HepG2 (cell line): Measurements from ENCODE around the gene NUDT22. TPM values are rescaled to one million over a fixed set of nuclear protein-coding genes. Genes with fewer than 3 reads are reported as not detected.
"Not testable (repeated sequence)": the region's sequence is repeated elsewhere in the genome, so short reads cannot be mapped to it uniquely, and the experiment has no call there.

Experiments used
- ATAC-seq: fragments of 200-7000 bp; cut with Tn5 transposase; 3 replicates; pipeline ENCODE4 v1.9.1; 2020; ENCODE audit warnings: mild to moderate bottlenecking, moderate library complexity
- BruUV-seq: library from RNA; stranded (reverse); fragments of 400-500 nt; replicated peaks from 2 replicates; lab custom pipeline; 2021; lab: Mats Ljungman, UMichigan
- CTCF ChIA-PET: fragments of 300-600 bp; formaldehyde crosslinking; extraction: SDS; loops from one replicate; lab custom pipeline; 2021; ENCODE audit warnings: low total read pairs, inconsistent platforms, low intra/inter-chr PET ratio; lab: Yijun Ruan, JAX
- POLR2A ChIA-PET: fragments of 350-600 bp; sonication (Branson Sonifier 250); formaldehyde crosslinking; loops from one replicate; lab custom pipeline; 2020; ENCODE audit warnings: antibody characterized with exemption, inconsistent platforms; lab: Yijun Ruan, JAX
- DNase-seq: peaks from one replicate; pipeline ENCODE4 v3.0.0-alpha.2; 2015; ENCODE audit warnings: low spot score
- FAIRE-seq: peaks from 3 replicates; lab custom pipeline; 2011; peaks lifted over from hg19 to GRCh38; lab: Jason Lieb, UNC
- H2AFZ ChIP-seq: one replicate; pipeline ENCODE4 v1.6.1; 2011; ENCODE audit warnings: low read length, inconsistent platforms
- H3K27ac ChIP-seq: fragments of 300-600 bp; 3 replicates; pipeline ENCODE4 v1.8.0; 2011; ENCODE audit warnings: mixed run types, mild to moderate bottlenecking, mixed read lengths, low read length, inconsistent platforms; ENCODE audit not compliant: insufficient read depth; ENCODE audit errors: extremely low read length
- H3K27me3 ChIP-seq, 2 experiments: fragments of 200-600 bp in 1 of 2; 2 replicates in 1 of 2; 3 replicates in 1 of 2; pipeline versions ENCODE4 v1.6.0 to v1.8.0; 2011; ENCODE audit warnings: low read length in 2 of 2, mild to moderate bottlenecking in 2 of 2, moderate library complexity in 2 of 2, inconsistent platforms in 1 of 2; ENCODE audit not compliant: insufficient read depth in 2 of 2, control insufficient read depth in 1 of 2
- H3K36me3 ChIP-seq, 2 experiments: fragments of 200-600 bp in 1 of 2; replicated peaks in 1 of 2; 2 replicates in 1 of 2; 3 replicates in 1 of 2; pipeline versions ENCODE4 v1.5.1 to v1.8.0; 2011; ENCODE audit warnings: low read length in 2 of 2, inconsistent platforms in 1 of 2; ENCODE audit not compliant: insufficient read depth in 2 of 2, control insufficient read depth in 1 of 2
- H3K4me1 ChIP-seq: 2 replicates; pipeline ENCODE4 v1.5.1; 2012; ENCODE audit warnings: low read length, inconsistent platforms; ENCODE audit not compliant: insufficient read depth
- H3K4me2 ChIP-seq: 2 replicates; pipeline ENCODE4 v1.6.0; 2011; ENCODE audit warnings: low read depth, low read length, inconsistent platforms
- H3K4me3 ChIP-seq, 3 experiments: fragments of 200-600 bp in 1 of 3; sonication (generic), shearing (Covaris generic) in 1 of 3; replicated peaks in 1 of 3; 2 replicates each; pipeline ENCODE4 v1.5.1; 2011 to 2016; ENCODE audit warnings: low read length in 3 of 3, inconsistent platforms in 2 of 3, low read depth in 2 of 3, mild to moderate bottlenecking in 2 of 3, control low read depth in 1 of 3, mixed read lengths in 1 of 3; ENCODE audit not compliant: insufficient read depth in 1 of 3
- H3K79me2 ChIP-seq: one replicate; pipeline ENCODE4 v1.6.1; 2011; ENCODE audit warnings: low read length, inconsistent platforms; ENCODE audit not compliant: insufficient read depth
- H3K9ac ChIP-seq: 2 replicates; pipeline ENCODE4 v1.6.0; 2011; ENCODE audit warnings: mild to moderate bottlenecking, low read depth, low read length, inconsistent platforms; ENCODE audit not compliant: insufficient read depth
- H3K9me3 ChIP-seq: 2 replicates; pipeline ENCODE4 v1.5.1; 2012; ENCODE audit warnings: mild to moderate bottlenecking, low read length
- H4K20me1 ChIP-seq: 2 replicates; pipeline ENCODE4 v1.6.0; 2011; ENCODE audit warnings: inconsistent platforms, mild to moderate bottlenecking, low read length, moderate library complexity; ENCODE audit not compliant: insufficient read depth
- TMF1 ChIP-seq: sonication (generic); formaldehyde crosslinking; IDR thresholded peaks from 2 replicates; pipeline ENCODE4 v1.8.1; 2022; ENCODE audit warnings: low read depth, missing genetic modification reagents
- YEATS4 ChIP-seq: sonication (generic); formaldehyde crosslinking; IDR thresholded peaks from 2 replicates; pipeline ENCODE4 v1.4.0; 2020; ENCODE audit warnings: missing genetic modification reagents, borderline replicate concordance
- YY1 ChIP-seq: IDR thresholded peaks from 2 replicates; pipeline ENCODE4 v1.6.1; 2011; ENCODE audit warnings: low read length, low read depth, moderate library complexity, mild to moderate bottlenecking; ENCODE audit not compliant: insufficient read depth, insufficient replicate concordance
- ZBTB2 ChIP-seq: sonication (generic); formaldehyde crosslinking; IDR thresholded peaks from 2 replicates; pipeline ENCODE4 v1.8.0; 2022; ENCODE audit warnings: low read depth, missing genetic modification reagents
- ZFP36 ChIP-seq: fragments of 150-350 bp; IDR thresholded peaks from 2 replicates; pipeline ENCODE4 v1.6.1; 2018; ENCODE audit warnings: borderline replicate concordance, low read length, low read depth; ENCODE audit not compliant: partially characterized antibody
- ZNF777 ChIP-seq: sonication (generic); formaldehyde crosslinking; IDR thresholded peaks from 2 replicates; pipeline ENCODE4 v1.4.0; 2020; ENCODE audit warnings: missing genetic modification reagents
- WGBS: methylation state at CpG from one replicate; pipeline ENCODE4 v1.1.6; 2017; ENCODE audit warnings: low lambda C conversion rate; 5-methylcytosine and 5-hydroxymethylcytosine counted together
- in situ Hi-C: cut with HindIII; loops from 2 replicates; pipeline ENCODE4 v1.10.0; 2017; ENCODE audit warnings: low pct_unique_long_range_greater_than_20kb; ENCODE audit not compliant: extremely low pct_ligation_motif_present
- intact Hi-C: fragments of 100-400 bp; cut with micrococcal nuclease; formaldehyde crosslinking; loops from one replicate; pipeline ENCODE4 v1.10.0; 2022; ENCODE audit not compliant: unreplicated experiment
- polyA plus RNA-seq, 8 experiments: library from polyadenylated mRNA; depleted of rRNA in 3 of 8; stranded (reverse) in 7 of 8; unstranded in 1 of 8; fragments of >200 nt; fragmentation: Illumina TruSeq in 4 of 8; extraction: Trizol in 4 of 8; gene quantifications; 2 replicates each; pipeline versions ENCODE4 v1.2.1 to v1.2.3, GENCODE V29; 2011 to 2016; ENCODE audit warnings: low read depth in 4 of 8, missing spikeins in 1 of 8, mixed read lengths in 1 of 8; ENCODE audit not compliant: insufficient read depth in 1 of 8
- total RNA-seq, 5 experiments: library from RNA; depleted of rRNA; stranded (reverse); fragments of >200 nt; fragmentation: Illumina TruSeq; extraction: Trizol; gene quantifications; 2 replicates each; pipeline ENCODE4 v1.2.3, GENCODE V29; 2016; ENCODE audit warnings: low read depth in 1 of 5
- TF ChIP-seq, protein P1 (sequence below): sonication (generic); formaldehyde crosslinking; IDR thresholded peaks from 2 replicates; pipeline ENCODE4 v1.4.0; 2020; ENCODE audit warnings: missing genetic modification reagents

The NUDT22 gene
- total and polyA plus RNA-seq, 2 of the 13 experiments (the other 11 are each of a cell fraction or from before 2014, with no cell fraction given) = 33.5 to 39.8 TPM

- H3K79me2 ChIP-seq = peaks cover 26% of the 10 kb centered on the region
- peak overlapping the region; percentile 79 for H3K9ac ChIP-seq
- BruUV-seq, ATAC-seq, H2AFZ ChIP-seq, CTCF ChIA-PET, H3K4me2 ChIP-seq, DNase-seq, H4K20me1 ChIP-seq, H3K9me3 ChIP-seq, FAIRE-seq, H3K27me3 ChIP-seq, in situ Hi-C loops: not testable (repeated sequence)
- H3K4me3 ChIP-seq = peak overlapping the region; percentile 76 to 95 (median 79); a peak in 4 of 6 replicates
- POLR2A ChIA-PET = interaction anchor here (1.2 to 8.3 kb wide), 7 partner anchors 9 to 71 kb away, joined by 5 to 113 read pairs (median 7); partner anchors contain the start of genes NUDT22, PRDX5, STIP1 and TRMT112
- peaks cover 0 to 11% of the 10 kb centered on the region in 2 experiments; a peak in 2 of 5 replicates for H3K36me3 ChIP-seq
- peak; percentile 14; the same call in 1 of the 2 replicates for TF ChIP-seq ZNF777 (CRISPR knock-in tag)
- TF ChIP-seq, protein P1, sequence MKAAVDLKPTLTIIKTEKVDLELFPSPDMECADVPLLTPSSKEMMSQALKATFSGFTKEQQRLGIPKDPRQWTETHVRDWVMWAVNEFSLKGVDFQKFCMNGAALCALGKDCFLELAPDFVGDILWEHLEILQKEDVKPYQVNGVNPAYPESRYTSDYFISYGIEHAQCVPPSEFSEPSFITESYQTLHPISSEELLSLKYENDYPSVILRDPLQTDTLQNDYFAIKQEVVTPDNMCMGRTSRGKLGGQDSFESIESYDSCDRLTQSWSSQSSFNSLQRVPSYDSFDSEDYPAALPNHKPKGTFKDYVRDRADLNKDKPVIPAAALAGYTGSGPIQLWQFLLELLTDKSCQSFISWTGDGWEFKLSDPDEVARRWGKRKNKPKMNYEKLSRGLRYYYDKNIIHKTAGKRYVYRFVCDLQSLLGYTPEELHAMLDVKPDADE = 0 out of 2 replicates have a peak, but pooled peaks have one; percentile 41
- peak; percentile 63 for TF ChIP-seq ZFP36
- peak; percentile 66; the same call in 1 of the 2 replicates for TF ChIP-seq ZBTB2
- TF ChIP-seq YEATS4 (CRISPR knock-in tag) = peak; percentile 10; the same call in 1 of the 2 replicates
- TF ChIP-seq YY1 = peak; percentile 7
- TF ChIP-seq TMF1 = 0 out of 2 replicates have a peak, but pooled peaks have one; percentile 31
- WGBS = 0% methylated on average over 6 of the region's 43 CpGs
- peaks cover 66% of the 10 kb centered on the region for H3K4me1 ChIP-seq
- H3K27ac ChIP-seq = peak overlapping the region; percentile 68
- intact Hi-C loops = loop anchor here (5.0 kb wide), 1 partner anchor 56 kb away; the partner anchor contains the start of gene CATSPERZ
Observed at GRCh38 chr11:64246621-64246870, 20.5 kb downstream of the NUDT22 start.
